HuH-7.5 (cell line): ENCODE data around the gene OR7C2.
"Not testable (repeated sequence)": the region's sequence is repeated elsewhere in the genome, so short reads cannot be mapped to it uniquely, and the experiment has no call there.

ENCODE experiments used
- DNase-seq: peaks from one replicate; pipeline ENCODE4 v3.0.0; 2011; ENCODE audit warnings: low spot score

Gene OR7C2

GRCh38 chr19:14941189-14941588 is at the start of gene OR7C2:
Gene OR7C2, plus strand, starts transcription at chr19:14941489. Its CDS starts 0 bp downstream, at chr19:14941489.
- no peak for DNase-seq

GRCh38 chr19:14901675-14902260 is 39.5 kb upstream of the OR7C2 start:
- DNase-seq = no peak

- no peak for DNase-seq
Observed at GRCh38 chr19:14906711-14907110, 34.6 kb upstream of the OR7C2 start.

- no peak for DNase-seq
Observed at GRCh38 chr19:14915116-14915515, 26.2 kb upstream of the OR7C2 start.

- DNase-seq = peak; percentile 9
Observed at GRCh38 chr19:14916848-14917247, 24.4 kb upstream of the OR7C2 start.

- DNase-seq = no peak
Observed at GRCh38 chr19:14933506-14933905, 7.8 kb upstream of the OR7C2 start.

GRCh38 chr19:14940266-14940665 is 1.0 kb upstream of the OR7C2 start:
- DNase-seq = no peak

GRCh38 chr19:14943601-14944000 is 2.3 kb downstream of the OR7C2 start:
- no peak for DNase-seq

- DNase-seq = no peak
Observed at GRCh38 chr19:14944456-14944855, 3.2 kb downstream of the OR7C2 start.

- DNase-seq = not testable (repeated sequence)
Observed at GRCh38 chr19:14949413-14949812, 8.1 kb downstream of the OR7C2 start.

GRCh38 chr19:14949876-14950275 is 8.6 kb downstream of the OR7C2 start:
- no peak for DNase-seq

GRCh38 chr19:14950421-14950820 is 9.1 kb downstream of the OR7C2 start:
- DNase-seq = no peak

GRCh38 chr19:14952767-14953166 is 11.5 kb downstream of the OR7C2 start:
- DNase-seq = no peak

GRCh38 chr19:14954071-14954655 is 12.9 kb downstream of the OR7C2 start:
- DNase-seq = no peak

GRCh38 chr19:14957464-14957863 is 16.2 kb downstream of the OR7C2 start:
- DNase-seq = no peak

- no peak for DNase-seq
Observed at GRCh38 chr19:14959263-14959662, 18.0 kb downstream of the OR7C2 start.

- no peak for DNase-seq
Observed at GRCh38 chr19:14961956-14962685, 20.8 kb downstream of the OR7C2 start.

GRCh38 chr19:14968247-14968646 is 27.0 kb downstream of the OR7C2 start:
- no peak for DNase-seq

- DNase-seq = no peak
Observed at GRCh38 chr19:14971474-14971873, 30.2 kb downstream of the OR7C2 start.

GRCh38 chr19:14972676-14973075 is 31.4 kb downstream of the OR7C2 start:
- DNase-seq = no peak

- DNase-seq = no peak
Observed at GRCh38 chr19:14974488-14974887, 33.2 kb downstream of the OR7C2 start.

- DNase-seq = no peak
Observed at GRCh38 chr19:14977128-14977527, 35.8 kb downstream of the OR7C2 start.

- no peak for DNase-seq
Observed at GRCh38 chr19:14978161-14978776, 37.0 kb downstream of the OR7C2 start.
